NOMO-1 (cell line): ENCODE data around the gene DNAJB8.

ENCODE experiments used
- DNase-seq, 2 experiments: peaks; one replicate each; lab custom pipeline; 2025; ENCODE audit not compliant: unreplicated experiment in 2 of 2; lab: John Stamatoyannopoulos, UW

Gene DNAJB8

DNA sequence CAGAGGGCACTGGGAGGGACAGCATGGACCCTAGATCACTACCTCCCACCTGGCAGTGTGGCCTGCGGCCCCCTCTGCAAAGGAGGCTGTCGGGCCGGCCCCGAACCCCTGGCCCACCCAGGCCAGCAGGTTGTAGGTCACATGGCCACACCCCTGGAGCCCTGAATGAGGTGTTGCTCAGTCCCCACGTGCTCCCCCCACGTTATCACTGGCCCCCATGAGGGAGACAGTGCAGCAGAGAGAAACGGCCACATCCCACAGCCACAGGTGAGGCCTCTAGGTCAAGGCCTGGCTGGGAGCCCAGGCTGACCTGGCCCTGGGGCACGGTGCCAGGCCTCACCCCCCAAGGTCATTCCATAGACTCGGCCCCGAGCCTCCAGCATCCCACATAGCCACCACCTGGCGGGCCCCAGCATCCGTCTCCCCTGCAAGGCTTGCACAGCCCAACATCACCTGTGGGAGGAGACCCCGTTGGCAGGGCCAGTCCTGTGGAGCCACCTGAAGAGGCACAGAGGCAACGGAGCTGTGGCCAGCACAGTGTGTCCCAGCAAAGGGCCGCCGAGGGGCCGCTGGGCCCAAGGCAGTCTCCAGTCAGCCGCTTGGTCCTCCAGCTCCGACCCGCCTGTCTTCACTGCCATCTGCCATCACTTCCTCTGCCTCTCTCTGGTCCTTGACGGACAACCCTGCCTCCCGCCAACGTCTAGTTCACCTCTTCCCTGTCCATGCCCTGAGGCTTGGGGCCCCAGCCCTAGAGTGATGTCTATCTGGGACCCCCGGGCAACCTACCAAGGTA lies 53.1 kb downstream of the DNAJB8 start:
- no peak for DNase-seq

DNA sequence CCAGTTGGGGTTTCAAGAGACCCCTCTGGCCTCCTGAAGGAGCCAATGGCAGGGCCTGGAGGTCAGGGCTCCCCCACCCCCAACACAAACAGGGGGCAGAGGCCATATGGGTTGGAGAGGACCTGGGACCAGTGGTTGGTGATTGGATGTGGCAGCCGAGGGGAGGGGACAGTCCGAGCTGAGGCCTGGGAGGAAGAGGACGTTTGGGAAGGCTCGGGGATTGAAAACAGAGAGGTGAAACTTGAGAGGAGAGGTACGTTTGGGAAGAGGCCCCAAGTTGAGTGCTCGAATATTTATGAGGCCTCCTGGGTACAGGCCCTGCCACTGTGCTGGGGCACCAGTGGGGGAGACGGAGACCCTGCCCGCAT lies 53.7 kb downstream of the DNAJB8 start:
- no peak for DNase-seq
